Stimulated activated CD4-positive, alpha-beta T cell treated with anti-CD3 and anti-CD28 coated beads, TNF-alpha, amount 100 ng/mL, for 1 hour (primary cell): Measurements from ENCODE around the gene SPATA22.
"Not testable (repeated sequence)": the region's sequence is repeated elsewhere in the genome, so short reads cannot be mapped to it uniquely, and the experiment has no call there.

Experiments
- DNase-seq, 3 donors: peaks; one replicate each; pipeline ENCODE4 v3.0.0-alpha.2; 2020; ENCODE audit warnings: low read depth in 3 of 3, low spot score in 1 of 3

The SPATA22 gene, protein sequence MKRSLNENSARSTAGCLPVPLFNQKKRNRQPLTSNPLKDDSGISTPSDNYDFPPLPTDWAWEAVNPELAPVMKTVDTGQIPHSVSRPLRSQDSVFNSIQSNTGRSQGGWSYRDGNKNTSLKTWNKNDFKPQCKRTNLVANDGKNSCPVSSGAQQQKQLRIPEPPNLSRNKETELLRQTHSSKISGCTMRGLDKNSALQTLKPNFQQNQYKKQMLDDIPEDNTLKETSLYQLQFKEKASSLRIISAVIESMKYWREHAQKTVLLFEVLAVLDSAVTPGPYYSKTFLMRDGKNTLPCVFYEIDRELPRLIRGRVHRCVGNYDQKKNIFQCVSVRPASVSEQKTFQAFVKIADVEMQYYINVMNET

DNA sequence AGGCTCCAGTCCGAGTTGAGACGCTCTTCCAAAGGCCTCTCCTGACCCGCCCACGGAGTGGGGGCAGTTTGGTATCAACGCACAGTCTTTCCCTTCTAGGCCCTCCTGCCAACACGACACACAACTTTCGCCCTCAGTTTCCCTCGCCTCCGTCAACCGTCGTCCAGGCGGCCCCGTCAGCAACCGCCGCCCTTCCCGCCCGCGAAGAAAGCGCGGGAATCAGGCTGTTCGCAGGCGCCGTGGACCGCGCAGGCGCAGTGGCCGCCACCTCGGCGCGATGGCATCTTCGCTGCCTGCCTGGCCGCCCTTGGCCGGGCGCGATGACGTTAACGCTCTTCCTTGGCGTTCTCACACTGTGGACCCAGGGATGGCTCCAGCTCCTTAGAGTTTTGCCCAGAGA lies at the start of gene SPATA22:
Gene SPATA22 (minus strand): TSS at position 221 of the 400 bp plus-strand sequence. CDS start 2,494 bp downstream, outside the sequence.
- no peak for DNase-seq

DNA sequence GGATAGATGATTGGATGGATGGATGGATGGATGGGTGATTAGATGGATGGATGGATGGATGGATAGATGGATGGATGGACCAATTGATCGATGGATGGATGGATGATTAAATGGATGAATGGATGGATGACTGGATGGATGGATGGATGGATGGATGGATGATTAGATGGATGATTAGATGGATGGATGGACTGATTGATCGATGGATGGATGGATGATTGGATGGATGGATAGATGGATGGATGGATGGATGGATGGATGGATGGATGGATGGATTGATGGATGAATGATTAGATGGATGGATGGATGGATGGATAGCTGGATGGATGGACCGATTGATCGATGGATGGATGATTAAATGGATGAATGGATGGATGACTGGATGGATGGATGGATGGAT lies 47.9 kb upstream of the SPATA22 start:
- DNase-seq, result not testable (repeated sequence)

DNA sequence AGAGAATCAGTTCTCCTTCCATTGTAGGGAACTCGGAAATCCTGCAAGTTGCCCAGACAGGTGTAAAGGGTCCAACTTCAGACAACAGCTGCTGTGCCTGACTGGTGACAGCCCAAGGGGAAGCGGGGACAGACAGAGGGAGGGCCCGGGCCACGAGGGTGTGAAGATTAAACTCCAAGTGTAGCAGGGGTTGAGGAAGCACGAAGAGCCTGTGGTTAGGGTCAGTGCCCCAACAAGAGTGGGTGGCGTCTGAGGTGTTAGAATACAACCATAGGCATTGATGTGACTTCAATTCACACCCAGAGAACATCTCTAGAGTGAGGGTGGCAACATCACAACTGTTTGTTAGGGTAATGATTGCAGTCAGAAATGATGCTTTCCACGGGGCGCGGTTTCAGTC lies 43.3 kb upstream of the SPATA22 start:
- DNase-seq, result no peak

DNA sequence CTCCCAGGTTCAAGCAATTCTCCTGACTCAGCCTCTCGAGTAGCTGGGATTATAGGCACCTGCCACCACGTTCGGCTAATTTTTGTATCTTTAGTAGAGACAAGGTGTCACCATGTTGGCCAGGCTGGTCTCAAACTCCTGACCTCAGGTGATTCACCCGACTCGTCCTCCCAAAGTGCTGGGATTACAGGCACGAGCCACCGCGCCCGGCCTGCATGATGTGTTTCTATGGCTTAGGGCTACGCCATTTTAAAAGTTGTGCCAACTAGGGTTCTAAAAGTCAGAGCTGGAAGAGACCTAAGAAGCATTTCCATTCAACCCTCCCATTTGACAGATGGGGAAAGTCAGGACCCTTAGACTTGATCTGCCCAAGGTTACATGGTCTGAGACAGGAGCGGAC lies 42.5 kb upstream of the SPATA22 start:
- DNase-seq, result not testable (repeated sequence)

DNA sequence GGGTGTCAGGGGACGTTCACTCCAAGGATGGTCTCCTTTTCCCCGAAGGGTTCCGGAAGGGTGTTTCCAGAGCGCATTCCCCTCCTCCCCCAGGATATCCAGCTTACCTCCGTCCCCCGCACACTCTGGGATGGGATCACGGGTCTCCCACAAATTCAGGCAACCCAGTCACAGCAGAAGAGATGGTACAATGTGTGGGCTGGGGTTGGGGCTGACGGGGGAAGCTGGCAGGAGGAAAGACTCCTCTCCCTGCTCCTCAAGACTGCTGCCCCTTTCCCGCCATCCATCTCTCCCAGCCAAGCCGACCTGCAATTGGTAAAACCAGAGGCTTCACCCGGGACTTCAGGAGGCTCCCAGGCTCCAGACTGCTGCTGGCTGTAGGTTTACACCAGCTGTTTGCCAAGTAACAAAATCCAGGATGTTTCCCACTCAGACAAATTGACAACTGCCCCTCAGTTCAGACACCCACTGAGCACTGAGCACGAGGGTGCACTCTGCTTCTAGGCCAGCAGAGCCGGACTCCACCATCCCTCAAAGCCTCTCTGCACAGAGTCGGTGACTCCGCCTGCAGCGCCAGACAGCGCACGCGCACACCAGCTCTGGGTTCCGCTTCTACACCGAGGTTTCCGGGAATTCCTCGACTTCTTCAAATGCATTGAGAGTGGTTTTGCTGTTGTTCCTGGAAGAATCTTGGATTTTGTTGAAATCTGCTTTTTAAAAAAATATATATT lies 41.9 kb upstream of the SPATA22 start:
- DNase-seq, result no peak

DNA sequence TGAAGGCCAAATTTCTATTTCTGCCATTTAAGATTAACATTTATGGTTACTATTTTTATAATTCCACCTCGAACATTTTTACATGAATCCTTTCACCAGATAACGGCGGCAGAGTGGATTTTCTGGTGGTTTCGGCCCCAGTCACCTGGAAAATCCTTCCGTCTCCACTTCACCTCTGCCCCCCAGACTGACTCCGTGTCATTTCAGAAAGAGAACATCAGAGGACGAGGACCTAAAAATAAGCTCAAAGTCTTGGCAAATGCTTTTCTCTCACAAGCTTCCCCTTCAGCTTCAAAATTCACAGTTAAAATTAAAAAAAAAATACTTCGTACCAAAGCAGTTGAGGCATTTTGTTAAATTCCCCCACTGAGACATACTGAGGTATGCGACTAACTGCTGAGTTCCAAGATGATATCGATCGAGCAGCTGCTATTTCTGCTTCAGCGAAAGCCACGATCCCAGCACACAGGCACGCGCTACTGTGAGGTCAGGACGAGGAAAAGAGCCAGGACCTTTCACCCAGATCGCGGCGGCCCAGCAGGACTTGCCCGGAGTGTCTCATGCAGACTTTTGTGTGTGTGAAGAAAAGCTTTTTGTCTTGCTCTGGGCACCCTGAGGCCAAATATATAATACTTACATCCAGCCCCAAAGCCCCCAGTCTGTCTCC lies 41.0 kb upstream of the SPATA22 start:
- DNase-seq, result no peak

DNA sequence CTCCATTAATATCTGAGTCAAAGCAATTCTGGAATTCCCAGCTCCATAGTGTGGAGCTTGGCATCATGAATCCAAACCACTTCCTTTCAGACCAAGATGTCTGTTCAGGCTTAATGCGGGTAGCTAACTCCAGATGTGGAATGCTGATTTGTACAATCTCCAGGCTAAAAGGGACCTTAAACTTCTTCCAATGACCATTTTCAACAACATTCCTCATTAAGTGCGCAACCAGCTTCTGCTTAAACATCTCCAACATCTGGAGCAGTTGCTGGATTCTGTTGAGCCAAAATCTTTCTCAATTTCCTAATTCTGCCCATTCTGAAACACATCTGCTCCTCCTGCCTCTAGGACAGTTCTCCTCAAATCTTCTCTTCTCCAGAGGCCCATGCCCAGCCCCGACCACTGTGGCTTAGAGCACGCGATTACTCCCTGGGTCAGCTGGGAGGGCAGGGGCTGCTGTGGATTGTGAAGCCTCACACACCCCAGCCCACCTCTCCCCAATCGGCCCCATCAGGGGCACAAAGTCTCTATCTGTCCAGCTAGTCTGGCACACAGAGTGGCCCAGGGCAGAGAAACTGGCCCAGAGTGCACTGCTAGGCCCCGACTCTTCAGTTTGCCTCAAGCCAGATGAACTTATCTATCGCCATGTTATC lies 40.4 kb upstream of the SPATA22 start:
- no peak for DNase-seq

DNA sequence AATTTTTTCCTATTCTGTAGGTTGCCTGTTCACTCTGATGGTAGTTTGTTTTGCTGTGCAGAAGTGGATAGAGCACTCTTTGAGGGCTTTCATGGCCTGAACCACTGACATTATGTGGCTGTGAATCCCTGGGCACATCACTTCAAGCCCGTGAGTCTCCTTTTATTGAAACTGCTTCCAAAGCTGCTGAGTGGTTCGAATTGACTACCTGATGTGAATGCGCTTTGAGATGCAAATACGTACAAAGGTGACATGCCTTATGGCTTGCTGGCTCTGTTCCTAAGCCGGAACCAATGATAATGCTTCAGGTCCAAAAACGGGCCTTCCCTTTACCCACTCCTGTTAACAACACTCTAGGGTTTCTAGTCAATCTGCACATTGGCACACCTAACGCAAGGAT lies 38.5 kb upstream of the SPATA22 start:
- no peak for DNase-seq

DNA sequence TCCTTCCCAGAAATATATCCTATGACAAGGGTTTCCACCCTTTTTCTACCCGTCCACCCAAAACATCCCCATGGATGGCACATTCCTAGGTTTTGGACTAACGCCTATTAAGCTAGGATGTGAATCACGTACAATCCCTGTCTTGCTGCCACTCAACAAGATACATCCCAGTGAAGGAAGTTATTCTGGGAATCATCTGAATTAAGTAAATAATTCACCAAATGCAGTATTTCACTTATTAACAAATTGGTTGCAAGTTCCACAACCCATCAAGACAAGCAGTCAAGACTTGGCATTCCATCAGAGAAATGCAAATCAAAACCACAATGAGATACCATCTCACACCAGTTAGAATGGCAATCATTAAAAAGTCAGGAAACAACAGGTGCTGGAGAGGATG lies 36.2 kb upstream of the SPATA22 start:
- DNase-seq, result no peak

DNA sequence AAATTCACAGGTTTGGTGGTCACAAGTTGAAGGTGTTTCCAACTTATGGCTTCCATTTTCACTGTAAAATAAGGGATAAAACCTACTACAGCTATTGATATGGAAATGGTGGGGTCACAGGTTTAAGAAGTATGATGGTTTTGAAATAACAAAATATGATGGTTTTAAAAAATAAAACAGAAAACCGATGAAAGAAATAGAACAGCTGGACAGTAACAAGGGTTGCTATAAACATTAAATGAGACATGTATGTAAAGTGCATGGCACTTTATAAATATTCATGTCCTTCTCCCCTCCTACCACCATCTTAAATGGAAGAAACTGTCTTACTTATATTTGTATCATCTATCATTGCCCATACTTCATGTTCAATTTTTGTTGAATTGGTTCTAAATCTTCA lies 35.5 kb upstream of the SPATA22 start:
- DNase-seq, result no peak

DNA sequence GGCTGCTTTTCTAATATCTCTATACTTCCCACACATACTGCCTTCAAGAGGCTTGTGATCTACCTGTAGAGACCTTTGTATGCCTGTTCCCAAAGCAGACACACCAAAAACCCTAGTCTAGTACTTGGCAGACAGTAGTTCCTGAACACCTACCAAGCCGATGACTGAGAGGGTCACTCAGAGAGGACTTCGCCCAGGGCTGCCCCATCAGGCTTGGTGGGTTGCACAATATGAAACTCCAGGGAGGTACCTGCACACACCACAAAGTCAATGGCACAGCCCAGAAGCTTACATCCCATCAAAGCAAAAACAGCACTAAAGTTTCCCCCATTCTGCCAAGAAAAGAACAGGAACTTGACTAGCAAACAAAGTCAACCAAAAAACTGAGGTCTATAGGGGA lies 34.4 kb upstream of the SPATA22 start:
- no peak for DNase-seq

DNA sequence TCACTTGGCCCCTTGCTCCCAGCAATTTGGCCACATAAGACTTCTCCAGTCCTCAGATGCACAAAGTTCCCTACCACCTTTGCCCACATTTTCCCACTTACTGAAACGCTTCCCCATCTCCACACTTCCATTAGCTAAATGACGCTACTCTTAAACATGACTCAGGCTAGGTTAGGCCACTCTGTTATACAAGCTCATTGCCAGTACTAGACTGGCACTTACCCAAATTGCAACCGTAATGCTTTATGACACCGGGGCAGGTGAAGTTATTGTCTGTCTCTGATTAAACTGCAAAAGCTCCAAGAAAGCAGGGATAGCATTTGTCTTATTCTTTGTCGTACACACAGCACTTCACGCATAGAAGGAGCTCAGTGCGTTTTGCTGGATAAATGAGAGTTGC lies 33.4 kb upstream of the SPATA22 start:
- no peak for DNase-seq

DNA sequence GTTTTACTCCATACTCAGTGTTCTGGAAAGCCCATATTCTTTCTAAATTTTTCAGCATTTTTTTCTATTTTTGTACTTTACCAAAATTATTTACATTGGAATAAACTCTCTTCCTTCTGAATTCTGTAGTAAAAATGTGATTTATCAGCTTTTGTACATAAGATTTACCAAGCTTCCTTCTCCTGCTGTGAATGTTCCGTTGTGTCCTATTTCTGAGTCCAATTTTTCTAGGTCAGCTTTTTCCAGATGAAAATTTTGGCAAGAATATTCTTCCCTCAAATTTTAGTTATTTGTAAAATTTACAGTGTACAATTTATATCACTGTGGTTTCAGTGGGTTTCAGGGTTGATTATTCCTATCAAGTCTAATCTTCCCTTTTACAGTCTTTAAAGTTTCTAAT lies 31.7 kb upstream of the SPATA22 start:
- no peak for DNase-seq

DNA sequence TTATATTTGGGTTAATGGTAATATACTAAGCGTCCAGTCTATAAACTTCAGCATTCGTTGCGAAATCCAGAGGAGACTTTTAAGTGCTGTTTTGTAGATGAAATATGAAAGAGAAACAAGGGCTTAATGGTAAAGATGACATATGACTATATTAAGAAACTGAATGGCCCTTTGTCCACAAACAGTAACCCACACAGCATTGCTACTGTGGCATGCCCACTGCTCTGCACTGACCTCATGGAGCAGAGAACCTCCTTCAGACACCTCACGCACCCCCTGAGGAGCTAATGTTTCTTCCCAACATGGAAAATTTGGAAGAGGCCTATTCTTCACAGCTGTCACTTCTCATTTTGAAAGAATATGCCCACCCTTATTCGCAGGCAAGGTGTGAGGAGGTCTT lies 30.8 kb upstream of the SPATA22 start:
- DNase-seq, result no peak

DNA sequence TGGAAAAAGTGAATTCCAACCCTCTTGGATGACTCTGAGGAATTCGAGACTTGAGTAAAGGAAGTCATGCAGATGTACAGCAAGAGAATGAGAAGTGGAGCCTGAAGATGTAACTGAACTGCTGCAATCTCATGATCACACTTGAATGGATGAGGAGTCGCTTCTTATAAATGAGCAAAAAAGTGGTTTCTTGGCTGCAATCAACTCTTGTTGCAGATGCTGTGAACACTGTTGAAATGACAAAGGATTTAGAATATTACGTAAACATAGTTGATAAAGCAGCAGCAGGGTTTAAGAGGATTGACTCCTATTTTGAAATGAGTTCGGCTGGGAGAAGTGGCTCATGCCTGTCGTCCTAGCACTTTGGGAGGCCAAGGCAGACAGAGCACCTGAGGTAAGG lies 29.7 kb upstream of the SPATA22 start:
- DNase-seq, result no peak

DNA sequence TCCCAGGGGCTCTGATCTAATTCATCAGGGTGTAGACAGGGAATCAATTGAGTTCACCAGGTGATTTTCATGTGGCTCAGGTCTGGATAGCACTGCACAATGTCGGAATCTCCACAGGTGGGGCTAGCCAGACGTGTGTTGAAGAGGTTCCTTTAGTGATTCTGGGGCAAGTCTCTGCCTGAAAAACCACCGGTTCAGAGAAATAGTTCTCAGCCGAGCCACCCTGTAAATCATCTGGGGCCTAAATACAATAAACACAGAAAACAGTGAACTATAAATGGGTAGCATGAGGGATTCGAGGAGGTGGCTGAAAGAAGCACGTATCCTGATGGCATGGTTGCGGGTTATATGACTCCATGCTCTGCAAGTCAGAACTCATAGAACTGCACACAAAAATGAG lies 25.5 kb upstream of the SPATA22 start:
- no peak for DNase-seq

DNA sequence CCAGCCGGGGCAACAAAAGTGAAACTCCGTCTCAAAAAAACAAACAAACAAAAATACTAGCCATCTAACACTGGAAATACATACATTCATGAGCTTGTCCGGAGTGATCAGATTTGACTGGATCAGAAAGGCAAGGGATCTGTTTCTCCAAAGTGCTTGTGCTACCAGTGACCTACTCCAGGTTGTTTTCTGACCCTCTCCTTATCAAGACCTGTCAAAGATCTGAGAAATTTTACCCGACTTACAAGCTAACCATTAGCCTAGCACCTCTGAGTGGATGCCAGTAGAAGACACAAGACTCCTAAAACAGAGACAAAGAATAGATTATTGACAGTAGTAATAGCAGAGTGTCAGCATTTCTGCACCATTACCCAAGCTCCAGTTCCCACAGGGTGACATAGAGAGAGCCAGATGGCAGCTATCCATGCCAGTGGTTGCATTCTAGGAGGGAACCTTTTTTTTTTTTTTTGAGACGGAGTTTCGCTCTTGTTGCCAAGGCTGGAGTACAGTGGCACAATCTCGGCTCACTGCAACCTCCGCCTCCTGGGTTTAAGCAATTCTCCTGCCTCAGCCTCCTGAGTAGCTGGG lies 14.0 kb upstream of the SPATA22 start:
- DNase-seq, result no peak

DNA sequence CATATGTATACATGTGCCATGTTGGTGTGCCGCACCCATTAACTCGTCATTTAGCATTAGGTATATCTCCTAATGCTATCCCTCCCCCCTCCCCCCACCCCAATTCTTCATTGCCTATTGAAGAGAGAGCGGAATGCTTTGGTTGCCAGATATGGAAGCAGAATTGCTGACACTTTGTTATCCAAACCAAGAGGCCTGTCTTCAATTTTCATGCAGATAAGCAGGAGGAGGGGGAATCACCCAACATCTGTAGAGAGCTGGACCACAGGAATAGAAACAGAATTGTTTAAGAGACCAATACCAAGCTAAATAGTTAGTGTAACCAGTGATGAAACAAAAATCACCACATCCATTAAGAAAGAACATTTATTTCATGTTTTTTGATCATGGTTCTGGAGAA lies 11.2 kb upstream of the SPATA22 start:
- DNase-seq, result no peak

DNA sequence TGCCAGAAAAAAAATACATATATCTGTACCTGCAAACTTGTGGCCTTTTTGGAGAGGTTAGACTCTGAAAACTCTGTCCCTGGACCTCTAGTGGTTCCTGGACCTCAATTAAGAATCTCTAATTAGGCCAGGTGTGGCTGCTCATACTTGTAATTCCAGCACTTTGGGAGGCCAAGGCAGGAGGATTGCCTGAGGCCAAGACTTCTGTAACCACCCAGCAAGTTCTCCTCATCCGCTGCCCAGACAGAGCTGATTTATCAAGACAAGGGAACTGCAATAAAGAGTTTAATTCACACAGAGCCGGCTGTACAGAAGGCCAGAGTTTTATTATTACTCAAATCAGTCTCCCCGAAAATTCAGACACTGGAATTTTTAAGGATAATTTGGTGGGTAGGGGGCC lies 8.4 kb upstream of the SPATA22 start:
- DNase-seq, result no peak

DNA sequence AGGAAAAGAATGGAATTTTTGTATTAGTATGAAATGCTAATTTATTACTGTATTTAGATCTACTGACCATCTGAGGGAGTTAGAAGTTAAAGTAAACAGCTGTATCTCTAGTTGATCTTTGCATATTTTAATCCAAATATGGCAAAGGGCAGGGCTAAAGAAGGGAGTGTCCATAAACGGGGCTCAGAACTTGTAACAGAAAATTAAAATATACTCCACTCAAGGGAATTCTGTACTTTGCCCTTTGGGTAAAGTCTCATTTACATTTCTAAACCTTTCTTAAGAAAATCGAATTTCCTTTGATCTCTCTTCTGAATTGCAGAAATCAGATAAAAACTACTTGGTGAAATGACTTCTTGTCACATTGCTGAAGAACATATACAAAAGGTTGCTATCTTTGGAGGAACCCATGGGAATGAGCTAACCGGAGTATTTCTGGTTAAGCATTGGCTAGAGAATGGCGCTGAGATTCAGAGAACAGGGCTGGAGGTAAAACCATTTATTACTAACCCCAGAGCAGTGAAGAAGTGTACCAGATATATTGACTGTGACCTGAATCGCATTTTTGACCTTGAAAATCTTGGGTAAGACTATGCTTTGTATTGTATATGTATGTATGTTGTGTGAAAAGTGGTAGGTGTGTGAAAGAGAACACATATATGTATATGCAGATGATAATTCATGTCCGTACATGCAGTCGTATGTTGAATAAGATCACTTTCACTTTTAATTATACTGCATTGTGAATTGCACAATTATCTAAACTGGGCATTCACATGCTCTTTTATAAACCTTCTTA lies 4.4 kb upstream of the SPATA22 start, which contains the start of gene ASPA:
Gene ASPA (plus strand): TSS at position 186 of the 799 bp plus-strand sequence. CDS start 163 bp downstream, at position 349.
- DNase-seq, result no peak
